NCI-H2196 (cell line): Measurements from ENCODE around the gene ABCB11.
"Not testable (repeated sequence)": the region's sequence is repeated elsewhere in the genome, so short reads cannot be mapped to it uniquely, and the experiment has no call there.

Experiments
- DNase-seq: peaks from one replicate; lab custom pipeline; 2025; ENCODE audit not compliant: unreplicated experiment; lab: John Stamatoyannopoulos, UW

Gene ABCB11

DNA sequence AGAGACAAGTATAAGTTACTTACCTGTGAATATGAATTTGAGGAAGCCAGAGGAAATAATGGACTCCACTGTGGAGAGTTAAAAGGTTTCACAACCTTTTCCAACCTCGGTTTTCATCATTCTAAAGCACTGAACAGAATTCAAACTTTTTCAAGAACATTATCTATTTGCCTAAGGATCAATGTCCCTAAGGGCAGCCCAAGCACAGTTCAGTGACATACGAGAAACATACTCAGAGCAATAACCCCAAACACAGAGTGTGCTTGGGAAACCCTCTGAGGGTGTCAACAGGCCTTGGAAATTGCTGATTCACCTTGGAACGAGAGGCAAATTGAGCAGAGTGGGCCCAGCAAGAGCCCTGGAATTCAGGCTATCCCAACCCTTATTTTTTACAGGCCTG, at the start of gene ABCB11:
Gene ABCB11, minus strand, starts transcription at position 123 of the 400 bp plus-strand sequence. CDS start 13,199 bp downstream, outside the sequence.
- DNase-seq, result no peak

- DNase-seq, result no peak
Measured at GRCh38 chr2:169080250-169081069, 49.3 kb upstream of the ABCB11 start.

DNA sequence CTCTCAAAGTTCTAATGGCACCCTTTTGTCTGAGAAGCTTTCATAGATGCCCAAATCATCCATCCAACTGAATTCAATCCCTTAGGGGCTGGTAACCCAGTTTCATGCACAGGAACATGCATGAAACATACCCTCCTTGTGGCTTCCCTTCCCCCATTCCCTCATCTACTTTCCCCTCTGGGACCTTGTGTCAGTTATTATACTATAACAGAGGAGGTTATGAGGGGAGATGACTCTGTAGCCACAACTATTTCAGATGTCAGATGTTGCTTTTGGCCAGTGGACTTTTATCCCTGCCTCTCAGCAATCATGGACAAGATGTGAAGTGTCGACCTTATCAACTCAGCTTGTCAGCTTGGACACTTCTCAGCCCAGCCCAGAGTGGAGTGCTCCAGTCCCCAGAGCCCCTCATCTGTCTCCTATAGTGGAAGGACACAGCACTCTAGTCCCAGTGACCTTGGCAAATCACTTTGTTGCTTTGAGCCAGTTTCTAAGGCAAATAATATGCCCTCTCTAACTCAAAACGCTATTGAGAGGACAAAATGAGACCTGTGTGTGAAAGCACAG, 46.6 kb upstream of the ABCB11 start:
- DNase-seq, result no peak

DNA sequence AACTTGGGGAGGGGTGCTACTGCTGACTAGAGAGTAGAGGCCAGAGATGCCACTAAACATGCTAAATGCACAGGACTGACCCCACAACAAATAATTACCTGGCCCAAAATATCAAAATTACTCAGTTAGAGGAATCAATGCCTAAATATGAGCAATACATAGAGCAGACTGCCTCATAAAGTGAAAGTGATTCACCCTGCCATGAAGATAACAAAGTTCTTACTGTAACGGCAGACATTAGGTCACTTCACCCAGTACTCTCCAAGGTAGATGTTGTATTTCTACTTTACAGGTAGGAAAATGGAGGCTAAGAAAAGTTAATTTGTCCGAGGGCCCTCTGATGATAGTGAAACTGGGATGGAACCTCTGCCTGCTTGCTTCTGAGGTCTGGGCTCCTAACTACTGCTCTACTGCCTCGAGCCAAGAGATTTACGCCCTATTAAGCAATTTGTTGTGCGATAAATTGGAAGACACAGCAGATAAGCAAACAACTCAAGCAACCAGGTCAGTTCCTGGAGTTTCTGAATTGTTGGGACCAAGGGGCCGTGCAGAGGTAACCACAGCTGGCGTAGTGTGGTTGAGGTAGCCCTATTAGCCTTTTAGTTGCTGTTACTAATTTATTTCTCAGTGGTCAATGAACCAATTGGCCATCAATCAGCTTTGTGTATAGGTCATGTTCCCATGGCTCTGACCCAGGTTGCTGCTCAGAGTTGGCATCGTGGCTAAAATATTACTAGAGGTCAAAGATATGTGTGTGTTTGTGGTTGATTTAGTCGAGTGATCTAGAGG, 43.0 kb upstream of the ABCB11 start:
- no peak for DNase-seq

DNA sequence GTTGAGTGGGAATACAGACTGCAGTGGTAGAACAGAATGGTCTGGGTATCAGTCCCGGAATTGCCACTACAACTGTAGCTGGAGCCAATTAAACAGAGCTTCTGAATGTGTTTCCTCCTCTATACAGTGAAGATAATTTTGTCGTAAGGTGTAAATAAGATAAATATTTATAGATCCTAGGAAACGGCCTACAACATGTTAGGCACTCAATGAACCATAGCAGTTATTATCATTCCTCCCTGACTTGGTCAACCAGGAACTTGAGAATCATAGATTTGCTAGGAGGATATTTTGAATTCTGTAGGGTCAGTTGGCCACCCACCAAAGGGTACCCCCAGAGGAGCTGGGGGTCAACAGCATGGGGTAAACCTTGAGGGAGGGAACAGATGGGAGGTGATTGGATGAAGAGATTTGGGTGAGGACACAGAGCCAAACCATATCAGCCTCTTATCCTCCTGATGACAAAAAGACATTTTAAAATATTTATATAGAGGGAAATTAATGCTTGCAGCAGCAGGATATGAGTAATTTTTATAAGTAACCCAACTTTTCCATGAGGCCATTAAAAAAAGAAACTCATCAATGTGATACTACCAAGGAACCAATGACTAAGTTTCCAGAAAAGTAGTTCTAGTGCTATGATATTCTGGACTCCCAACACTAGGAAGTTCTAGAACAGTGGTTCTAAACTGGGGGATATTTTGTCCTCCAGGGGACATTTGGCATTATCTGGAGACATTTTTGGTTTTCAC, 42.3 kb upstream of the ABCB11 start:
- no peak for DNase-seq

GRCh38 chr2:169072163-169072925, 41.2 kb upstream of the ABCB11 start:
- no peak for DNase-seq

DNA sequence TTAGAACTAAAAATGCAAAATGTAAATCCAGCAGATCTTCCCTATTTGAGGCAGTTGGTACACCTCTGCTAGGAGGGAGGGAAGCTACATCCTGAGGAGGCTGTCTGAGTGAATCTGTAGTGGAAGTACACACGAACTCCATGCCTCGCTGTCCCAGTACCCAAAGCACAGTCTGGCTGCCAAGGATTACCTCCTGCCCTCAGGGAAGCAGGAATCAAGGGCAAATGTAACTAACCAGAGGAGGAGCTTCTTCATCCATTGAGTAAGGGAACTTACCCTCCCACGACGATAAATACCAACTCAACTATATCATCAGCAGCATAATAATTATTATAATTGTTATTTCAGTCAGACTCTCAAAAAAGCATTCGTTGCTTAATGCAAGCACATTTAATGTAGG, 40.3 kb upstream of the ABCB11 start:
- no peak for DNase-seq

- no peak for DNase-seq
Measured at GRCh38 chr2:169069833-169070232, 38.7 kb upstream of the ABCB11 start.

DNA sequence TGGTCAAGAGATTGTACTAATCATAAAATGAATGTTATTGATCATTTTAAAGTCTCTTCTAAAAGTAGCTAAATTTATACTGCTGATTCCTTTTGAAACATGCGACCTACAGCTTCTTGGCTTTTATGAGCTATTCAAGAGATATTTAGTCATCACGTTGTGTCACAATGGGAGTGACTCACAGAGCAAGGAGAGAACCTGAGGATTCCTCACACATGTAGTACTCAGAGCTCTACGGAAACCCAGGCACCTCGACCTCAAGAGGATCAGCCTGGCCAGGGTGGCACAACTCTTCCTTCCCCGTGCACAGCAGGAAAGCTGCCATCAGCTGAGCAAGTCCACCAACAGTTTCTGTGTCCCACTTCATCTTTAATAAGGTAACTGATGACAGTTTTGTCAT, 38.2 kb upstream of the ABCB11 start, which contains the start of gene DHRS9:
Gene DHRS9, plus strand, starts transcription at position 223 of the 400 bp plus-strand sequence. CDS start 12,019 bp downstream, outside the sequence.
- DNase-seq, result no peak

GRCh38 chr2:169066897-169067296, 35.8 kb upstream of the ABCB11 start:
- DNase-seq, result no peak

GRCh38 chr2:169065864-169066517, 34.9 kb upstream of the ABCB11 start:
- no peak for DNase-seq

DNA sequence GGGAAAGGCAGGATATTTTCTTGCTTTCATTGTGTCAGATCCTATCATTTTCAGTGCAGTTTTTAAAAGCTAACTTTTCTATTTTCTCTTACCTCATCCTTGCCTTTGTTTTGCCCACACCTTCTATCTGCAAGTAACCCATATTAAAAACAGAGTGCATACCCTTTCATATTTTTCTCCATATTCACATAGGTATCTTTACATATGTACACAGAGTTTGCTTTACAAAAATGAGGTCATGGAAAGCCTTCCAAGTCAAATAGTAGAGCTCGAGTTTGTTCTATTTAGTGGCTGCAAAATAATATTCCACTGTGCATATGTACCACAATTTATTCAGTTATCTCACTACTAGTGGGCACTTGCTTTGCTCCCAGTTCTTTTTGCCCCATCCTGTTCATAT, 34.3 kb upstream of the ABCB11 start:
- no peak for DNase-seq

GRCh38 chr2:169064199-169064598, 33.1 kb upstream of the ABCB11 start:
- not testable (repeated sequence) for DNase-seq

DNA sequence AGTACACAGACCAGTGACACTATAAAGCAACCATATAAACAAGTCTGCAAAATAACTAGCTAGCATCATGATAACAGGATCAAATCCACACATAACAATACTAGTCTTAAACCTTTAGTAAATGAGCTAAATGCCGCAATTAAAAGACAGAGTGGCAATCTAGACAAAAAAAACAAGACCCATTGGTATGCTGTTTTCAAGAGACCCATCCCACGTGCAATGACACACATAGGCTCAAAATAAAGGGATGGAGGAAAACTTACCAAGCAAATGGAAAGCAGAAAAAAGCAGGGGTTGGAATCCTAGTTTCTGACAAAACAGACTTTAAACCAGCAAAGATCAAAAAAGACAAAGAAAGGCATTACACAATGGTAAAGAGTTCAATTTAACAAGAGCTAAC, 23.5 kb upstream of the ABCB11 start:
- DNase-seq, result not testable (repeated sequence)

DNA sequence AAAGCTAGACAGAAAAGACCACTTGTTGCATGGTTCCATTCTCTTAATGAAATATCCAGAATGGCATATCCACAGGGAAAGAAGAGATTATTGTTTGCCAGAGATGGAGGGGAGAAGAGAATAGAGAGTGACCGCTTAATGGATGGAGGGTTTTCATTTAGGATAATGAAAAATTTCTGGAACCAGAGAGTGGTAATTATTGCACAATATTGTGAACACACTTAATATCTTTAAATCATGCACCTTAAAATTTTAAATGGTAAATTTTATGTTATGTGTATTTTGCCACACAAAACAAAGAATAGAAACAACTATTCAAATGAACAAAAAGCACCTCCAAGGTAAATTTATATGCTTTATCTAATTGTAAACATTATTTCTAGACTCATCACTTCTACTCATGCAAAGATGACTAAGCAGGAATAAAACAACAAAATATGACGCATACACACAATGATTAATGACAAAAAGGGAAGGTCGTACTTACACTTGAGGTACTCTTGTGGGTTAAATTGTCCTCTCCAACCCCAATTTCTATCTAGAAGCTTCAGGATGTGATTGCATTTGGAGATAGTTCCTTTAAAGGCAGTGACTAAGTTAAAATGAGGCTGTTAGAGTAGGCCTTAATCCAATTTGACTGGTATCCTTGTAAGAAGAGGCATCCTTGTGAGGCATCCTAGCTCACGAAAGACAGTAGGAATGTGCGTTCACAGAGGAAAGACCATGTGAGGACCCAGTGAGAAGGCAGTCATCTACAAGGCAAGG, 19.5 kb upstream of the ABCB11 start:
- DNase-seq, result no peak

GRCh38 chr2:169049142-169049541, 18.0 kb upstream of the ABCB11 start:
- no peak for DNase-seq

DNA sequence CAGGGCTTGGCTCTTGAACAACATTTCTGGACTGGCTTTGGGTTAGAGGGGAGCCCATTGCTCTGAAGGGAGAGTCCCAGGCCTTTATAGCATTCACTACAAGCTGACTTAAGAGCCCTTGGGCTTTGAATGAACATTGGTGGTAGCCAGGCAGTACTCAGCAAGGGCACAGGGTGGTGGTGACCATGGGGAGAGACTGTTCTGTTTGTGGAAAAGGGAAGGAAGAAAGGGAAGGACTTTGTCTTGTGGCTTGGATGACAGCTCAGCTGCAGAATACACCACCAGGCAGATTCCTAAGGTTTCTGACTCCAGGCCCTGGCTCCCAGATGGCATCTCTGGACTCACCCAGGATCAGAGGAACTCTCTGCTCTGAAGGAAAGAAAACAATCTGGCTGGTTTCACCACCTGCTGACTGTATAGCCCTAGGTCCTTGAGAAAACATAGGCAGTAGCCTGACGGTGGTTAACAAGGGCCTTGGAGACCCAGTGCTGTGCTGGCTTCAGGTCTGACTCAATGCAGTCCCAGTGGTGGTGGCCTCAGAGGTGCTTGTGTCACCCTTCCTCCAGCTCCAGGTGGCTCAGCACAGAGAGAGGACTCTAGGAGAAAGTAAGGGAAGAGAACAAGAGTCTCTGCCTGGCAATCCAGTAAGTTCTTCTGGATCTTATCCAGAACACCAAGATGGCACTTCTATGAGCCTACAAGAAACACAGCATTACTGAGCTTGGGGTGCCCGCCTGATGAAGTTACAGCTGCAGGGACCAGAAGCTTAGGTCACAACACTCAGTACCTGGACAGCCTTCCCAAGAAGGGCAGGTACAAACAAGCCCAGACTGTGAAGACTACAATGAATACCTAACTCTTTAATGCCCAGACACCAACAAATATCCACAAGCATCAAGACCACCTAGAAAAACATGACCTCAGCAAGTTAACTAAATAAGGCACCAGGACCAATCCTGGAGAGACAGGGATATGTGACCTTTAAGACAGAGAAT, 16.4 kb upstream of the ABCB11 start:
- DNase-seq, result no peak
